HCT116 (cell line): Measurements from ENCODE around the gene RAPGEF2.

Experiments
- EZH2phosphoT487 ChIP-seq: fragments of 200-600 bp; IDR thresholded peaks from 2 replicates; pipeline ENCODE4 v1.6.1; 2018; ENCODE audit warnings: antibody characterized with exemption, borderline replicate concordance
- FOSL1 ChIP-seq: IDR thresholded peaks from 2 replicates; pipeline ENCODE4 v1.6.1; 2012; ENCODE audit warnings: low read depth
- POLR2A ChIP-seq: IDR thresholded peaks from 2 replicates; pipeline ENCODE4 v1.7.0; 2011; ENCODE audit warnings: borderline replicate concordance; ENCODE audit not compliant: insufficient read depth, insufficient read length; ENCODE audit errors: extremely low read depth
- POLR2AphosphoS5 ChIP-seq: IDR thresholded peaks from 2 replicates; pipeline ENCODE4 v1.6.1; 2011; ENCODE audit warnings: mild to moderate bottlenecking, low read depth, low read length, moderate library complexity
- RAD21 ChIP-seq: IDR thresholded peaks from 2 replicates; pipeline ENCODE4 v1.6.1; 2012; ENCODE audit warnings: low read depth, mild to moderate bottlenecking
- SIN3A ChIP-seq: IDR thresholded peaks from 2 replicates; pipeline ENCODE4 v1.6.1; 2012; ENCODE audit warnings: low read depth
- TCF7L2 ChIP-seq: IDR thresholded peaks from 2 replicates; pipeline ENCODE4 v1.7.0; 2011; ENCODE audit warnings: borderline replicate concordance, inconsistent platforms; ENCODE audit not compliant: insufficient read depth, insufficient read length; ENCODE audit errors: extremely low read depth
- ZNF274 ChIP-seq: fragments of 200-500 bp; sonication (Bioruptor generic); IDR thresholded peaks from 2 replicates; pipeline ENCODE4 v1.6.1; 2014; ENCODE audit warnings: mild to moderate bottlenecking, low read depth, low read length, inconsistent platforms
- TF ChIP-seq, protein P1 (sequence below), 3 experiments: fragments of 200-600 bp in 1 of 3; sonication (generic) in 1 of 3; IDR thresholded peaks in 2 of 3; conservative IDR thresholded peaks in 1 of 3; 2 replicates each; pipeline ENCODE4 v1.5.1; 2012 to 2017; ENCODE audit warnings: low read depth in 2 of 3, low read length in 2 of 3, antibody characterized with exemption in 1 of 3, borderline replicate concordance in 1 of 3, control low read depth in 1 of 3, mild to moderate bottlenecking in 1 of 3, mixed read lengths in 1 of 3, mixed run types in 1 of 3, moderate library complexity in 1 of 3; ENCODE audit not compliant: insufficient read depth in 1 of 3
- TF ChIP-seq, protein P2 (sequence below): IDR thresholded peaks from 2 replicates; pipeline ENCODE4 v1.6.1; 2012; ENCODE audit warnings: low read depth
- TF ChIP-seq, protein P3 (sequence below): IDR thresholded peaks from 2 replicates; pipeline ENCODE4 v1.6.1; 2012
- TF ChIP-seq, protein P4 (sequence below): IDR thresholded peaks from 2 replicates; pipeline ENCODE4 v1.6.1; 2011; ENCODE audit warnings: mild to moderate bottlenecking, low read length, moderate library complexity; ENCODE audit not compliant: insufficient replicate concordance; ENCODE audit errors: extremely low read depth

DNA sequence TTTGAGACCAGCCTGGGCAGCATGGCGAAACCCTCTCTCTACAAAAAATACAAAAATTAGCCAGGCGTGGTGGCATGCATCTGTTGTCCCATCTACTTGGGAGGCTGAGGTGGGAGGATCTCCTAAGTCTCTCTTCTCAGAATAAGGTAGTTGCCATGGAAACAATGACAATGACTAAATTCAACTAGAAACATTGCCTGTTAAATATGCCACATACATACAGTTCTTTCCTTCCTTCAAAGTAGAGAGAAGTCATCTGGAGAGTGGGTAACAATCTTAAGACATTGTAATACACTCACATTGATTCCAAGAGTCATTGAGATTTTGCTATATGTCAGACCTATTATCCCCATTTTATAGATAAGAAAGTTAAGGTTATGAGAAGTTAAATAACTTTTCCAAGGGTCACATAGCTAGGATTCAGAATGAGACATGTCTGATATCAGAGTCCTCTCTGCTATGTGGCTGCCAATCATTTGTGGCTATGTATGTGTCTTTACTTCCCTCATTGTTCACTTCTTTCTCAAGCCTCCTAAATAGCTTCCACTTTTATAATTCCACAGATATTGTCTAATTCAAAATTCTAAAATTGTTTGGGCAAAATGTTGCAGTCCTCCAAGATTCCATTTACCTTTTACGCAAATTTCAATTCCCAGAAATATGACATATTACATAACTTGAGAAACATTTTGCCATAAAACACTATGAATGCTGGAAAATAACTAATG lies 37.2 kb upstream of the RAPGEF2 start:
- TF ChIP-seq, protein P1, sequence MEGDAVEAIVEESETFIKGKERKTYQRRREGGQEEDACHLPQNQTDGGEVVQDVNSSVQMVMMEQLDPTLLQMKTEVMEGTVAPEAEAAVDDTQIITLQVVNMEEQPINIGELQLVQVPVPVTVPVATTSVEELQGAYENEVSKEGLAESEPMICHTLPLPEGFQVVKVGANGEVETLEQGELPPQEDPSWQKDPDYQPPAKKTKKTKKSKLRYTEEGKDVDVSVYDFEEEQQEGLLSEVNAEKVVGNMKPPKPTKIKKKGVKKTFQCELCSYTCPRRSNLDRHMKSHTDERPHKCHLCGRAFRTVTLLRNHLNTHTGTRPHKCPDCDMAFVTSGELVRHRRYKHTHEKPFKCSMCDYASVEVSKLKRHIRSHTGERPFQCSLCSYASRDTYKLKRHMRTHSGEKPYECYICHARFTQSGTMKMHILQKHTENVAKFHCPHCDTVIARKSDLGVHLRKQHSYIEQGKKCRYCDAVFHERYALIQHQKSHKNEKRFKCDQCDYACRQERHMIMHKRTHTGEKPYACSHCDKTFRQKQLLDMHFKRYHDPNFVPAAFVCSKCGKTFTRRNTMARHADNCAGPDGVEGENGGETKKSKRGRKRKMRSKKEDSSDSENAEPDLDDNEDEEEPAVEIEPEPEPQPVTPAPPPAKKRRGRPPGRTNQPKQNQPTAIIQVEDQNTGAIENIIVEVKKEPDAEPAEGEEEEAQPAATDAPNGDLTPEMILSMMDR (IDR thresholded peaks at IDR 0.05 in 2 of 3, conservative IDR thresholded peaks at IDR 0.05 in 1 of 3; ENCODE audit: borderline replicate concordance in 1 of 3, insufficient read depth in 1 of 3, low read depth in 2 of 3, low read length in 2 of 3): no peak
- TF ChIP-seq SIN3A (no peak), EZH2phosphoT487 (no peak), FOSL1 (no peak), POLR2AphosphoS5 (no peak), POLR2A (no peak), RAD21 (no peak), ZNF274 (no peak), TCF7L2 (no peak)
- TF ChIP-seq, protein P2, sequence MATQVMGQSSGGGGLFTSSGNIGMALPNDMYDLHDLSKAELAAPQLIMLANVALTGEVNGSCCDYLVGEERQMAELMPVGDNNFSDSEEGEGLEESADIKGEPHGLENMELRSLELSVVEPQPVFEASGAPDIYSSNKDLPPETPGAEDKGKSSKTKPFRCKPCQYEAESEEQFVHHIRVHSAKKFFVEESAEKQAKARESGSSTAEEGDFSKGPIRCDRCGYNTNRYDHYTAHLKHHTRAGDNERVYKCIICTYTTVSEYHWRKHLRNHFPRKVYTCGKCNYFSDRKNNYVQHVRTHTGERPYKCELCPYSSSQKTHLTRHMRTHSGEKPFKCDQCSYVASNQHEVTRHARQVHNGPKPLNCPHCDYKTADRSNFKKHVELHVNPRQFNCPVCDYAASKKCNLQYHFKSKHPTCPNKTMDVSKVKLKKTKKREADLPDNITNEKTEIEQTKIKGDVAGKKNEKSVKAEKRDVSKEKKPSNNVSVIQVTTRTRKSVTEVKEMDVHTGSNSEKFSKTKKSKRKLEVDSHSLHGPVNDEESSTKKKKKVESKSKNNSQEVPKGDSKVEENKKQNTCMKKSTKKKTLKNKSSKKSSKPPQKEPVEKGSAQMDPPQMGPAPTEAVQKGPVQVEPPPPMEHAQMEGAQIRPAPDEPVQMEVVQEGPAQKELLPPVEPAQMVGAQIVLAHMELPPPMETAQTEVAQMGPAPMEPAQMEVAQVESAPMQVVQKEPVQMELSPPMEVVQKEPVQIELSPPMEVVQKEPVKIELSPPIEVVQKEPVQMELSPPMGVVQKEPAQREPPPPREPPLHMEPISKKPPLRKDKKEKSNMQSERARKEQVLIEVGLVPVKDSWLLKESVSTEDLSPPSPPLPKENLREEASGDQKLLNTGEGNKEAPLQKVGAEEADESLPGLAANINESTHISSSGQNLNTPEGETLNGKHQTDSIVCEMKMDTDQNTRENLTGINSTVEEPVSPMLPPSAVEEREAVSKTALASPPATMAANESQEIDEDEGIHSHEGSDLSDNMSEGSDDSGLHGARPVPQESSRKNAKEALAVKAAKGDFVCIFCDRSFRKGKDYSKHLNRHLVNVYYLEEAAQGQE: no peak
- TF ChIP-seq, protein P3, sequence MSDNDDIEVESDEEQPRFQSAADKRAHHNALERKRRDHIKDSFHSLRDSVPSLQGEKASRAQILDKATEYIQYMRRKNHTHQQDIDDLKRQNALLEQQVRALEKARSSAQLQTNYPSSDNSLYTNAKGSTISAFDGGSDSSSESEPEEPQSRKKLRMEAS: no peak
- TF ChIP-seq, protein P4, sequence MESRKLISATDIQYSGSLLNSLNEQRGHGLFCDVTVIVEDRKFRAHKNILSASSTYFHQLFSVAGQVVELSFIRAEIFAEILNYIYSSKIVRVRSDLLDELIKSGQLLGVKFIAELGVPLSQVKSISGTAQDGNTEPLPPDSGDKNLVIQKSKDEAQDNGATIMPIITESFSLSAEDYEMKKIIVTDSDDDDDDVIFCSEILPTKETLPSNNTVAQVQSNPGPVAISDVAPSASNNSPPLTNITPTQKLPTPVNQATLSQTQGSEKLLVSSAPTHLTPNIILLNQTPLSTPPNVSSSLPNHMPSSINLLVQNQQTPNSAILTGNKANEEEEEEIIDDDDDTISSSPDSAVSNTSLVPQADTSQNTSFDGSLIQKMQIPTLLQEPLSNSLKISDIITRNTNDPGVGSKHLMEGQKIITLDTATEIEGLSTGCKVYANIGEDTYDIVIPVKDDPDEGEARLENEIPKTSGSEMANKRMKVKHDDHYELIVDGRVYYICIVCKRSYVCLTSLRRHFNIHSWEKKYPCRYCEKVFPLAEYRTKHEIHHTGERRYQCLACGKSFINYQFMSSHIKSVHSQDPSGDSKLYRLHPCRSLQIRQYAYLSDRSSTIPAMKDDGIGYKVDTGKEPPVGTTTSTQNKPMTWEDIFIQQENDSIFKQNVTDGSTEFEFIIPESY: no peak
